Measurements from ENCODE around the gene GSG1L. TPM values are rescaled to one million over a fixed set of nuclear protein-coding genes. Genes with fewer than 3 reads are reported as not detected.

The GSG1L gene
- total RNA-seq, 1 experiment from 2014 or later: not detected

- no TSS peak for BruUV-seq (replicated peaks)
Measured at GRCh38 chr16:28110479-28110878, 47.0 kb upstream of the GSG1L start.

GRCh38 chr16:28110074-28110473, 46.6 kb upstream of the GSG1L start:
- Histone ChIP-seq H3K4me3 (no peak overlapping the region), H3F3A (ENCODE audit: insufficient read depth, low read depth) (peaks cover 3% of the 10 kb centered on the region; the same call in 1 of the 2 replicates), H3K27ac (no peak overlapping the region), H2AFZ (no peak overlapping the region), H3K4me2 (no peak overlapping the region), H3K79me2 (ENCODE audit: low read depth) (no peaks in the 10 kb centered on the region), H3K9me2 (ENCODE audit: insufficient read depth) (no peaks in the 10 kb centered on the region), H3K36me3 (ENCODE audit: low read depth) (peaks cover 27% of the 10 kb centered on the region), H3K27me3 (ENCODE audit: insufficient read depth, low read depth) (no peaks in the 10 kb centered on the region), H3K4me1 (replicated peaks; ENCODE audit: insufficient read depth) (peaks cover 11% of the 10 kb centered on the region), H4K20me1 (ENCODE audit: insufficient read depth) (no peaks in the 10 kb centered on the region; the same call in 1 of the 2 replicates), H3K9me3 (ENCODE audit: insufficient read depth, low read depth) (no peaks in the 10 kb centered on the region)
- no peak for DNase-seq
- intact Hi-C loops (cut with micrococcal nuclease; ENCODE audit: unreplicated experiment): loop anchor here (5.0 kb wide), 1 partner anchor 52 kb away; no protein-coding TSS in a partner anchor
- TF ChIP-seq CTCF (conservative IDR thresholded peaks at IDR 0.05): no peak
- no peak for TF ChIP-seq EZH2 (IDR thresholded peaks at IDR 0.05; ENCODE audit: low read depth)
- no TSS peak for BruUV-seq (replicated peaks)
- CTCF ChIA-PET: no interaction called here
- POLR2A ChIA-PET (ENCODE audit: unreplicated experiment): no interaction called here

More at GRCh38 chr16:28110479-28110878, 47.0 kb upstream of the GSG1L start:
- Histone ChIP-seq H3K27me3 (ENCODE audit: insufficient read depth, low read depth) (no peaks in the 10 kb centered on the region), H3K36me3 (ENCODE audit: low read depth) (peaks cover 28% of the 10 kb centered on the region), H3K9me3 (ENCODE audit: insufficient read depth, low read depth) (no peaks in the 10 kb centered on the region), H3K4me2 (no peak overlapping the region), H3F3A (ENCODE audit: insufficient read depth, low read depth) (peaks cover 3% of the 10 kb centered on the region; the same call in 1 of the 2 replicates), H3K27ac (no peak overlapping the region), H3K79me2 (ENCODE audit: low read depth) (no peaks in the 10 kb centered on the region), H4K20me1 (ENCODE audit: insufficient read depth) (no peaks in the 10 kb centered on the region; the same call in 1 of the 2 replicates), H3K9me2 (ENCODE audit: insufficient read depth) (no peaks in the 10 kb centered on the region), H3K4me1 (replicated peaks; ENCODE audit: insufficient read depth) (peaks cover 11% of the 10 kb centered on the region), H2AFZ (no peak overlapping the region), H3K4me3 (no peak overlapping the region)
- ChIA-PET POLR2A (ENCODE audit: unreplicated experiment) (no interaction called here), CTCF (no interaction called here)
- DNase-seq: no peak
- TF ChIP-seq CTCF (conservative IDR thresholded peaks at IDR 0.05) (no peak), EZH2 (IDR thresholded peaks at IDR 0.05; ENCODE audit: low read depth) (no peak)
- intact Hi-C loops (cut with micrococcal nuclease; ENCODE audit: unreplicated experiment): loop anchor here (5.0 kb wide), 1 partner anchor 52 kb away; no protein-coding TSS in a partner anchor

GRCh38 chr16:28108590-28109247, 45.2 kb upstream of the GSG1L start:
- POLR2A ChIA-PET (ENCODE audit: unreplicated experiment): no interaction called here
- DNase-seq: no peak

More at GRCh38 chr16:28108590-28109247, 45.2 kb upstream of the GSG1L start:
- intact Hi-C loops (cut with micrococcal nuclease; ENCODE audit: unreplicated experiment): no loop called here
- Histone ChIP-seq H3K4me2 (no peak overlapping the region), H3K27ac (no peak overlapping the region), H2AFZ (no peak overlapping the region), H3K27me3 (ENCODE audit: insufficient read depth, low read depth) (no peaks in the 10 kb centered on the region), H3K9me3 (ENCODE audit: insufficient read depth, low read depth) (no peaks in the 10 kb centered on the region), H3K9me2 (ENCODE audit: insufficient read depth) (no peaks in the 10 kb centered on the region), H3K79me2 (ENCODE audit: low read depth) (no peaks in the 10 kb centered on the region), H3K36me3 (ENCODE audit: low read depth) (peaks cover 30% of the 10 kb centered on the region), H3K4me1 (replicated peaks; ENCODE audit: insufficient read depth) (peaks cover 11% of the 10 kb centered on the region), H3F3A (ENCODE audit: insufficient read depth, low read depth) (peaks cover 6% of the 10 kb centered on the region; the same call in 1 of the 2 replicates), H3K4me3 (no peak overlapping the region), H4K20me1 (ENCODE audit: insufficient read depth) (no peaks in the 10 kb centered on the region; the same call in 1 of the 2 replicates)
- BruUV-seq (replicated peaks): no TSS peak
- TF ChIP-seq EZH2 (IDR thresholded peaks at IDR 0.05; ENCODE audit: low read depth): no peak
- no peak for TF ChIP-seq CTCF (conservative IDR thresholded peaks at IDR 0.05)
- CTCF ChIA-PET: no interaction called here

All from PC-9 (cell line).